ENCODE data around the gene CEP85. TPM values are rescaled to one million over a fixed set of nuclear protein-coding genes. Genes with fewer than 3 reads are reported as not detected.

CEP85 gene
- total and polyA plus RNA-seq, 10 of the 15 experiments (the other 5 are each of a cell fraction or from before 2014, with no cell fraction given) = 8.4 to 26.8 (median 21.5) TPM

- no peak for TF ChIP-seq REST (IDR thresholded peaks at IDR 0.05; ENCODE audit: low read depth, low read length)
- no peak for TF ChIP-seq STAT3 (IDR thresholded peaks at IDR 0.05; ENCODE audit: low read depth, low read length)
- TF ChIP-seq CBX3 (IDR thresholded peaks at IDR 0.05; ENCODE audit: borderline replicate concordance, low read depth) = no peak
- TF ChIP-seq PBX3 (IDR thresholded peaks at IDR 0.05; ENCODE audit: insufficient replicate concordance, low read depth, low read length) = no peak
- TF ChIP-seq TCF7 (IDR thresholded peaks at IDR 0.05; ENCODE audit: borderline replicate concordance) = no peak
- peak; percentile 85 for TF ChIP-seq CHD2 (IDR thresholded peaks at IDR 0.05; ENCODE audit: borderline replicate concordance, low read depth, low read length)
- TF ChIP-seq ATF2 (IDR thresholded peaks at IDR 0.05; ENCODE audit: low read length) = no peak
- TF ChIP-seq RAD51 (IDR thresholded peaks at IDR 0.05) = no peak
- no peak for TF ChIP-seq SKIL (IDR thresholded peaks at IDR 0.05; ENCODE audit: low read depth, poor library complexity, severe bottlenecking)
- peak; percentile 84 for TF ChIP-seq RAD21 (IDR thresholded peaks at IDR 0.05; ENCODE audit: insufficient read depth, low read depth, low read length)
- TF ChIP-seq MTA2 (IDR thresholded peaks at IDR 0.05; ENCODE audit: low read depth) = no peak
- TF ChIP-seq JUND (IDR thresholded peaks at IDR 0.05; ENCODE audit: low read depth, low read length) = no peak
- peak; percentile 79 for TF ChIP-seq NRF1 (conservative IDR thresholded peaks at IDR 0.05; ENCODE audit: low read depth, low read length)
- no peak; the same call in none of the 2 replicates for TF ChIP-seq RB1 (IDR thresholded peaks at IDR 0.05; ENCODE audit: borderline replicate concordance)
- no peak for TF ChIP-seq ZNF24 (IDR thresholded peaks at IDR 0.05)
- peak; percentile 59; the same call in 1 of the 2 replicates for TF ChIP-seq LARP7 (IDR thresholded peaks at IDR 0.05)
- TF ChIP-seq IRF5 (IDR thresholded peaks at IDR 0.05; ENCODE audit: borderline replicate concordance) = no peak
Observed at GRCh38 chr1:26233903-26234643, at the start of gene CEP85 (continued).
